Parathyroid adenoma (tissue), 2 donors: ENCODE data around the gene RAD51D.
A peak's percentile ranks its signal among the peaks of the same experiment; 100 is the strongest.

Experiments used
- H2AFZ ChIP-seq: fragments of 300-600 bp; sonication (generic); one replicate; pipeline ENCODE4 v1.7.0; 2017; ENCODE audit warnings: antibody characterized with exemption, mild to moderate bottlenecking
- H3K27ac ChIP-seq: fragments of 300-600 bp; sonication (generic); one replicate; pipeline ENCODE4 v1.7.0; 2017
- H3K27me3 ChIP-seq: fragments of 300-600 bp; sonication (generic); one replicate; pipeline ENCODE4 v1.7.0; 2017; ENCODE audit warnings: low read length; ENCODE audit not compliant: control insufficient read depth, insufficient read depth
- H3K36me3 ChIP-seq: fragments of 300-600 bp; sonication (generic); one replicate; pipeline ENCODE4 v1.7.0; 2017; ENCODE audit warnings: low read length; ENCODE audit not compliant: control insufficient read depth, insufficient read depth
- H3K4me1 ChIP-seq: fragments of 300-600 bp; sonication (generic); one replicate; pipeline ENCODE4 v1.7.0; 2017; ENCODE audit warnings: control low read depth
- H3K4me2 ChIP-seq: fragments of 300-600 bp; sonication (generic); one replicate; pipeline ENCODE4 v1.7.0; 2017; ENCODE audit warnings: low read length
- H3K4me3 ChIP-seq: fragments of 300-600 bp; sonication (generic); one replicate; pipeline ENCODE4 v1.7.0; 2017; ENCODE audit warnings: low read depth, low read length
- H3K79me2 ChIP-seq: fragments of 300-600 bp; sonication (generic); one replicate; pipeline ENCODE4 v1.7.0; 2017; ENCODE audit warnings: control low read depth
- H3K9ac ChIP-seq: fragments of 300-600 bp; sonication (generic); one replicate; pipeline ENCODE4 v1.7.0; 2017; ENCODE audit warnings: mild to moderate bottlenecking
- H3K9me3 ChIP-seq: fragments of 300-600 bp; sonication (generic); one replicate; pipeline ENCODE4 v1.7.0; 2017; ENCODE audit warnings: low read length; ENCODE audit not compliant: control insufficient read depth
- CTCF ChIP-seq: fragments of 300-600 bp; sonication (generic); IDR thresholded peaks from one replicate; pipeline ENCODE4 v1.7.0; 2017; ENCODE audit warnings: antibody characterized with exemption, mild to moderate bottlenecking
- donor health status: primary hyperparathyroidism.

RAD51D gene

GRCh38 chr17:35119370-35120165 is at the start of gene RAD51D:
Gene RAD51D (minus strand): TSS chr17:35119860. CDS start chr17:35119613, 247 bp downstream.
- no peaks in the 10 kb centered on the region for H3K9me3 ChIP-seq
- peak within 1 kb of the TSS; percentile 75 for H3K4me3 ChIP-seq
- H3K9ac ChIP-seq, result peak within 1 kb of the TSS; percentile 79
- peaks cover 9% of the 10 kb centered on the region for H3K4me1 ChIP-seq
- peak; percentile 94 for TF ChIP-seq CTCF
- H3K27ac ChIP-seq, result peak within 1 kb of the TSS; percentile 32
- H3K4me2 ChIP-seq, result peak within 1 kb of the TSS; percentile 80
- peaks cover 11% of the 10 kb centered on the region for H3K79me2 ChIP-seq
- H3K27me3 ChIP-seq, result no peaks in the 10 kb centered on the region
- H3K36me3 ChIP-seq, result no peaks in the 10 kb centered on the region
- peak within 1 kb of the TSS; percentile 97 for H2AFZ ChIP-seq

- H3K4me3 ChIP-seq, result no peak overlapping the region
- no peak overlapping the region for H3K4me2 ChIP-seq
- no peaks in the 10 kb centered on the region for H3K4me1 ChIP-seq
- no peaks in the 10 kb centered on the region for H3K9me3 ChIP-seq
- TF ChIP-seq CTCF, result no peak
- H3K9ac ChIP-seq, result no peak overlapping the region
- no peak overlapping the region for H3K27ac ChIP-seq
- no peak overlapping the region for H2AFZ ChIP-seq
- H3K27me3 ChIP-seq, result no peaks in the 10 kb centered on the region
- no peaks in the 10 kb centered on the region for H3K36me3 ChIP-seq
- no peaks in the 10 kb centered on the region for H3K79me2 ChIP-seq
These were observed 48.0 kb upstream of the RAD51D start for GRCh38 chr17:35167666-35168065.

- H3K4me3 ChIP-seq, result no peak overlapping the region
- H3K36me3 ChIP-seq, result no peaks in the 10 kb centered on the region
- H3K27ac ChIP-seq, result no peak overlapping the region
- TF ChIP-seq CTCF, result no peak
- H3K27me3 ChIP-seq, result no peaks in the 10 kb centered on the region
- H3K79me2 ChIP-seq, result no peaks in the 10 kb centered on the region
- H3K4me2 ChIP-seq, result no peak overlapping the region
- H3K9me3 ChIP-seq, result no peaks in the 10 kb centered on the region
- H2AFZ ChIP-seq, result no peak overlapping the region
- no peaks in the 10 kb centered on the region for H3K4me1 ChIP-seq
- H3K9ac ChIP-seq, result no peak overlapping the region
These were observed 47.4 kb upstream of the RAD51D start for GRCh38 chr17:35167046-35167445.

GRCh38 chr17:35166526-35166925 is 46.9 kb upstream of the RAD51D start:
- no peak overlapping the region for H3K27ac ChIP-seq
- H3K79me2 ChIP-seq, result no peaks in the 10 kb centered on the region
- H3K9me3 ChIP-seq, result no peaks in the 10 kb centered on the region
- TF ChIP-seq CTCF, result no peak
- H2AFZ ChIP-seq, result no peak overlapping the region
- H3K4me1 ChIP-seq, result no peaks in the 10 kb centered on the region
- H3K36me3 ChIP-seq, result no peaks in the 10 kb centered on the region
- no peak overlapping the region for H3K4me2 ChIP-seq
- H3K27me3 ChIP-seq, result no peaks in the 10 kb centered on the region
- no peak overlapping the region for H3K4me3 ChIP-seq
- no peak overlapping the region for H3K9ac ChIP-seq

GRCh38 chr17:35164716-35165115 is 45.1 kb upstream of the RAD51D start:
- Histone ChIP-seq H3K9me3 (no peaks in the 10 kb centered on the region), H3K36me3 (no peaks in the 10 kb centered on the region), H3K27me3 (no peaks in the 10 kb centered on the region), H3K4me2 (no peak overlapping the region), H3K79me2 (no peaks in the 10 kb centered on the region), H2AFZ (no peak overlapping the region), H3K9ac (no peak overlapping the region), H3K4me3 (no peak overlapping the region), H3K4me1 (no peaks in the 10 kb centered on the region), H3K27ac (no peak overlapping the region)
- TF ChIP-seq CTCF, result no peak
